Keratinocyte (primary cell): Measurements from ENCODE around the gene KRT73. TPM values are rescaled to one million over a fixed set of nuclear protein-coding genes. Genes with fewer than 3 reads are reported as not detected.

Experiments
- DNase-seq: peaks from one replicate; pipeline ENCODE4 v3.0.0-alpha.2; 2011; ENCODE audit warnings: low read depth, missing footprints, low spot score
- FAIRE-seq: peaks from 2 replicates; lab custom pipeline; 2011; peaks lifted over from hg19 to GRCh38; lab: Jason Lieb, UNC
- H2AFZ ChIP-seq: 2 replicates; pipeline ENCODE4 v1.6.0; 2012; ENCODE audit warnings: low read length, control low read depth, inconsistent platforms; ENCODE audit not compliant: control insufficient read depth
- H3K27ac ChIP-seq: 2 replicates; pipeline ENCODE4 v1.5.1; 2011; ENCODE audit warnings: low read length; ENCODE audit not compliant: control insufficient read depth, insufficient read depth
- H3K27me3 ChIP-seq: 3 replicates; pipeline ENCODE4 v1.6.0; 2011; ENCODE audit warnings: low read length; ENCODE audit not compliant: control insufficient read depth, insufficient read depth; ENCODE audit errors: extremely low read depth
- H3K36me3 ChIP-seq, 2 experiments: 2 replicates in 1 of 2; 3 replicates in 1 of 2; pipeline ENCODE4 v1.5.1; 2011; ENCODE audit warnings: low read length in 2 of 2, mild to moderate bottlenecking in 1 of 2; ENCODE audit not compliant: control insufficient read depth in 2 of 2, insufficient read depth in 2 of 2; ENCODE audit errors: extremely low read depth in 1 of 2
- H3K4me1 ChIP-seq: 3 replicates; pipeline ENCODE4 v1.5.1; 2011; ENCODE audit warnings: low read length; ENCODE audit not compliant: control insufficient read depth, insufficient read depth; ENCODE audit errors: extremely low read depth
- H3K4me2 ChIP-seq: 3 replicates; pipeline ENCODE4 v1.6.0; 2011; ENCODE audit warnings: low read depth, low read length; ENCODE audit not compliant: control insufficient read depth, insufficient read depth; ENCODE audit errors: extremely low read depth
- H3K4me3 ChIP-seq, 3 experiments: fragments of 200-600 bp in 1 of 3; sonication (generic) in 1 of 3; 2 replicates in 2 of 3; 3 replicates in 1 of 3; pipeline ENCODE4 v1.5.1; 2011 to 2016; ENCODE audit warnings: low read length in 3 of 3, mild to moderate bottlenecking in 3 of 3, control low read depth in 2 of 3, inconsistent platforms in 1 of 3, low read depth in 1 of 3, mixed read lengths in 1 of 3, mixed run types in 1 of 3, moderate library complexity in 1 of 3; ENCODE audit not compliant: control insufficient read depth in 2 of 3, insufficient read depth in 2 of 3; ENCODE audit errors: extremely low read depth in 1 of 3
- H3K79me2 ChIP-seq: 2 replicates; pipeline ENCODE4 v1.6.0; 2012; ENCODE audit warnings: low read length; ENCODE audit not compliant: control insufficient read depth, insufficient read depth
- H3K9ac ChIP-seq: 3 replicates; pipeline ENCODE4 v1.6.0; 2011; ENCODE audit warnings: low read length; ENCODE audit not compliant: control insufficient read depth, insufficient read depth; ENCODE audit errors: extremely low read depth
- H3K9me1 ChIP-seq: 3 replicates; pipeline ENCODE4 v1.6.0; 2011; ENCODE audit warnings: low read length; ENCODE audit not compliant: control insufficient read depth, insufficient read depth; ENCODE audit errors: extremely low read depth
- H3K9me3 ChIP-seq: 2 replicates; pipeline ENCODE4 v1.5.1; 2012; ENCODE audit warnings: low read depth, low read length; ENCODE audit not compliant: control insufficient read depth
- H4K20me1 ChIP-seq: 3 replicates; pipeline ENCODE4 v1.6.0; 2011; ENCODE audit warnings: low read length; ENCODE audit not compliant: control insufficient read depth, insufficient read depth; ENCODE audit errors: extremely low read depth
- EZH2 ChIP-seq: IDR thresholded peaks from one replicate; pipeline ENCODE4 v1.6.1; 2012; ENCODE audit warnings: inconsistent platforms, mild to moderate bottlenecking, low read length, moderate library complexity
- dilution Hi-C: fragments of 300-500 bp; cut with MboI; formaldehyde crosslinking; loops from one replicate; pipeline ENCODE4 v1.7.0; 2020; ENCODE audit warnings: low sequenced_read_pairs; ENCODE audit not compliant: extremely low pct_ligation_motif_present
- polyA plus RNA-seq, 5 experiments: library from polyadenylated mRNA; depleted of rRNA in 3 of 5; stranded (reverse) in 3 of 5; stranded (forward) in 1 of 5; unstranded in 1 of 5; fragments of >200 nt; gene quantifications; 1 replicate in 1 of 5; 2 replicates in 3 of 5; 3 replicates in 1 of 5; pipeline versions ENCODE4 v1.2.1 to v1.2.3, GENCODE V29; 2011 to 2012; ENCODE audit warnings: missing spikeins in 2 of 5, low read depth in 1 of 5, low replicate concordance in 1 of 5
- TF ChIP-seq, protein P1 (sequence below), 3 experiments: IDR thresholded peaks in 1 of 3; conservative IDR thresholded peaks in 1 of 3; optimal IDR thresholded peaks in 1 of 3; 2 replicates in 2 of 3; 3 replicates in 1 of 3; pipeline versions ENCODE3 to v1.5.1; 2011; ENCODE audit warnings: low read length in 3 of 3, mild to moderate bottlenecking in 3 of 3, moderate library complexity in 2 of 3, control low read depth in 1 of 3, inconsistent platforms in 1 of 3; ENCODE audit not compliant: insufficient read depth in 2 of 3; ENCODE audit errors: extremely low read depth in 1 of 3

The KRT73 gene
- polyA plus RNA-seq, 1 donor (not counting 4 experiments of a cell fraction or from before 2014, with no cell fraction given): 0.03 TPM

GRCh38 chr12:52612431-52613383 lies 5.7 kb downstream of the KRT73 start:
- no peak overlapping the region for H3K27ac ChIP-seq
- H3K36me3 ChIP-seq: no peaks in the 10 kb centered on the region
- peaks cover 28% of the 10 kb centered on the region for H3K27me3 ChIP-seq
- no peak for TF ChIP-seq EZH2
- FAIRE-seq: no peak
- H3K79me2 ChIP-seq: no peaks in the 10 kb centered on the region
- H4K20me1 ChIP-seq: no peaks in the 10 kb centered on the region
- DNase-seq: no peak
- no peaks in the 10 kb centered on the region for H3K9me1 ChIP-seq
- no peak overlapping the region for H3K9ac ChIP-seq
- no peaks in the 10 kb centered on the region for H3K4me1 ChIP-seq
- no peak overlapping the region for H3K4me2 ChIP-seq
- dilution Hi-C loops: no loop called here
- H3K4me3 ChIP-seq: no peak overlapping the region
- H2AFZ ChIP-seq: no peak overlapping the region
- no peaks in the 10 kb centered on the region for H3K9me3 ChIP-seq

GRCh38 chr12:52611080-52611468 lies 7.3 kb downstream of the KRT73 start:
- no peak for FAIRE-seq
- H4K20me1 ChIP-seq: no peaks in the 10 kb centered on the region
- no peaks in the 10 kb centered on the region for H3K9me3 ChIP-seq
- H3K27me3 ChIP-seq: peaks cover 22% of the 10 kb centered on the region
- no peaks in the 10 kb centered on the region for H3K79me2 ChIP-seq
- H3K36me3 ChIP-seq: no peaks in the 10 kb centered on the region
- no peak overlapping the region for H3K4me2 ChIP-seq
- no peaks in the 10 kb centered on the region for H3K4me1 ChIP-seq
- H3K27ac ChIP-seq: no peak overlapping the region
- DNase-seq: no peak
- no peak overlapping the region for H3K9ac ChIP-seq
- dilution Hi-C loops: no loop called here
- no peaks in the 10 kb centered on the region for H3K9me1 ChIP-seq
- no peak overlapping the region for H3K4me3 ChIP-seq
- TF ChIP-seq, protein P1, sequence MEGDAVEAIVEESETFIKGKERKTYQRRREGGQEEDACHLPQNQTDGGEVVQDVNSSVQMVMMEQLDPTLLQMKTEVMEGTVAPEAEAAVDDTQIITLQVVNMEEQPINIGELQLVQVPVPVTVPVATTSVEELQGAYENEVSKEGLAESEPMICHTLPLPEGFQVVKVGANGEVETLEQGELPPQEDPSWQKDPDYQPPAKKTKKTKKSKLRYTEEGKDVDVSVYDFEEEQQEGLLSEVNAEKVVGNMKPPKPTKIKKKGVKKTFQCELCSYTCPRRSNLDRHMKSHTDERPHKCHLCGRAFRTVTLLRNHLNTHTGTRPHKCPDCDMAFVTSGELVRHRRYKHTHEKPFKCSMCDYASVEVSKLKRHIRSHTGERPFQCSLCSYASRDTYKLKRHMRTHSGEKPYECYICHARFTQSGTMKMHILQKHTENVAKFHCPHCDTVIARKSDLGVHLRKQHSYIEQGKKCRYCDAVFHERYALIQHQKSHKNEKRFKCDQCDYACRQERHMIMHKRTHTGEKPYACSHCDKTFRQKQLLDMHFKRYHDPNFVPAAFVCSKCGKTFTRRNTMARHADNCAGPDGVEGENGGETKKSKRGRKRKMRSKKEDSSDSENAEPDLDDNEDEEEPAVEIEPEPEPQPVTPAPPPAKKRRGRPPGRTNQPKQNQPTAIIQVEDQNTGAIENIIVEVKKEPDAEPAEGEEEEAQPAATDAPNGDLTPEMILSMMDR (optimal IDR thresholded peaks at IDR 0.05 in 1 of 3, IDR thresholded peaks at IDR 0.05 in 1 of 3, conservative IDR thresholded peaks at IDR 0.05 in 1 of 3; ENCODE audit: extremely low read depth in 1 of 3, insufficient read depth in 2 of 3, low read length in 3 of 3): no peak
- no peak for TF ChIP-seq EZH2
- no peak overlapping the region for H2AFZ ChIP-seq
